SK-N-SH (cell line): ENCODE data around the gene ITGA5. TPM values are rescaled to one million over a fixed set of nuclear protein-coding genes. Genes with fewer than 3 reads are reported as not detected.

Experiments used
- CTCF ChIA-PET: fragments of 300-600, 350-600 bp; formaldehyde crosslinking; extraction: SDS; loops from one replicate; lab custom pipeline; 2021; lab: Yijun Ruan, JAX
- POLR2A ChIA-PET: fragments of 350-600 bp; sonication (Branson Sonifier 250); formaldehyde crosslinking; extraction: SDS; loops from one replicate; lab custom pipeline; 2020; ENCODE audit warnings: antibody characterized with exemption, inconsistent platforms; lab: Yijun Ruan, JAX
- DNase-seq: peaks from one replicate; pipeline ENCODE4 v3.0.0; 2012
- H2AFZ ChIP-seq: fragments of 200-600 bp; sonication (generic); 2 replicates; pipeline ENCODE4 v1.8.1; 2016; ENCODE audit warnings: antibody characterized with exemption, mild to moderate bottlenecking, low read depth
- H3F3A ChIP-seq: fragments of 200-600 bp; sonication (generic); replicated peaks from 2 replicates; pipeline ENCODE3; 2016; ENCODE audit warnings: antibody characterized with exemption, mild to moderate bottlenecking; ENCODE audit not compliant: insufficient read depth
- H3K27ac ChIP-seq, 2 experiments: fragments of 200-500 bp in 1 of 2; fragments of 200-600 bp in 1 of 2; sonication (Bioruptor generic) in 1 of 2; sonication (generic), shearing (Covaris generic) in 1 of 2; 2 replicates each; pipeline versions ENCODE4 v1.5.1 to v1.6.1; 2014 to 2016; ENCODE audit warnings: low read depth in 2 of 2, inconsistent platforms in 1 of 2, low read length in 1 of 2, mild to moderate bottlenecking in 1 of 2, mixed read lengths in 1 of 2
- H3K27me3 ChIP-seq: fragments of 200-600 bp; sonication (generic), shearing (Covaris generic); 2 replicates; pipeline ENCODE4 v1.6.1; 2016; ENCODE audit warnings: mixed run types; ENCODE audit not compliant: insufficient read depth
- H3K36me3 ChIP-seq, 2 experiments: fragments of 200-500 bp in 1 of 2; fragments of 200-600 bp in 1 of 2; sonication (Bioruptor generic) in 1 of 2; sonication (generic) in 1 of 2; replicated peaks in 1 of 2; 2 replicates each; pipeline versions ENCODE3 to v1.5.1; 2014 to 2016; ENCODE audit warnings: low read length in 1 of 2, mild to moderate bottlenecking in 1 of 2; ENCODE audit not compliant: insufficient read depth in 2 of 2, control insufficient read depth in 1 of 2
- H3K4me1 ChIP-seq, 2 experiments: fragments of 200-500 bp in 1 of 2; fragments of 200-600 bp in 1 of 2; sonication (Bioruptor generic) in 1 of 2; sonication (generic), shearing (Covaris generic) in 1 of 2; 2 replicates each; pipeline versions ENCODE4 v1.5.1 to v1.6.1; 2014 to 2016; ENCODE audit warnings: low read depth in 1 of 2, low read length in 1 of 2, mixed run types in 1 of 2; ENCODE audit not compliant: insufficient read depth in 2 of 2, control insufficient read depth in 1 of 2
- H3K4me2 ChIP-seq: fragments of 200-600 bp; sonication (generic), shearing (Covaris generic); 2 replicates; pipeline ENCODE4 v1.6.1; 2017; ENCODE audit warnings: mixed run types
- H3K4me3 ChIP-seq, 2 experiments: fragments of 200-500 bp in 1 of 2; fragments of 200-600 bp in 1 of 2; sonication (Bioruptor generic) in 1 of 2; sonication (generic), shearing (Covaris generic) in 1 of 2; 2 replicates each; pipeline versions ENCODE4 v1.5.1 to v1.8.1; 2014 to 2016; ENCODE audit warnings: low read depth in 2 of 2, inconsistent platforms in 1 of 2, low read length in 1 of 2, mild to moderate bottlenecking in 1 of 2, mixed read lengths in 1 of 2, moderate library complexity in 1 of 2
- H3K79me2 ChIP-seq: fragments of 200-600 bp; sonication (generic); 2 replicates; pipeline ENCODE4 v1.8.1; 2017; ENCODE audit warnings: mild to moderate bottlenecking; ENCODE audit not compliant: insufficient read depth
- H3K9ac ChIP-seq: fragments of 200-600 bp; sonication (generic); 2 replicates; pipeline ENCODE4 v1.6.1; 2017; ENCODE audit warnings: mixed run types
- H3K9me2 ChIP-seq: fragments of 200-600 bp; sonication (generic); 2 replicates; pipeline ENCODE4 v1.6.1; 2017; ENCODE audit warnings: mixed run types
- H3K9me3 ChIP-seq: fragments of 200-600 bp; sonication (generic); 2 replicates; pipeline ENCODE4 v1.6.1; 2017; ENCODE audit warnings: mixed run types, mild to moderate bottlenecking, moderate library complexity
- H4K20me1 ChIP-seq: fragments of 200-600 bp; sonication (generic); 2 replicates; pipeline ENCODE4 v1.6.1; 2017; ENCODE audit warnings: mild to moderate bottlenecking, mixed run types; ENCODE audit not compliant: insufficient read depth
- ELF1 ChIP-seq: IDR thresholded peaks from 2 replicates; pipeline ENCODE4 v1.4.0; 2012
- EZH2phosphoT487 ChIP-seq: fragments of 200-600 bp; sonication (generic); IDR thresholded peaks from 2 replicates; pipeline ENCODE4 v1.6.1; 2017; ENCODE audit warnings: low read depth, mixed run types, mild to moderate bottlenecking, antibody characterized with exemption, moderate library complexity, borderline replicate concordance
- FOSL2 ChIP-seq: IDR thresholded peaks from 2 replicates; pipeline ENCODE4 v1.4.0; 2012; ENCODE audit warnings: low read depth, mild to moderate bottlenecking, moderate library complexity, borderline replicate concordance
- GABPA ChIP-seq: IDR thresholded peaks from 2 replicates; pipeline ENCODE4 v1.4.0; 2012; ENCODE audit warnings: low read depth, mild to moderate bottlenecking
- POLR2AphosphoS5 ChIP-seq: IDR thresholded peaks from 2 replicates; pipeline ENCODE4 v1.6.1; 2012; ENCODE audit warnings: low read depth, low read length
- REST ChIP-seq: IDR thresholded peaks from 2 replicates; pipeline ENCODE4 v1.6.1; 2012; ENCODE audit warnings: mild to moderate bottlenecking, low read depth, low read length, moderate library complexity
- RFX5 ChIP-seq: IDR thresholded peaks from 2 replicates; pipeline ENCODE4 v1.6.1; 2012; ENCODE audit warnings: mild to moderate bottlenecking, improper control_type of control experiment, low read length
- RXRA ChIP-seq: IDR thresholded peaks from 2 replicates; pipeline ENCODE4 v1.4.0; 2012; ENCODE audit warnings: low read depth, mild to moderate bottlenecking, borderline replicate concordance
- SMC3 ChIP-seq: IDR thresholded peaks from 2 replicates; pipeline ENCODE4 v1.6.1; 2012; ENCODE audit warnings: low read depth, low read length, improper control_type of control experiment
- USF2 ChIP-seq: fragments of 150-350 bp; IDR thresholded peaks from 2 replicates; pipeline ENCODE4 v1.6.1; 2017; ENCODE audit warnings: antibody characterized with exemption, low read length, low read depth, borderline replicate concordance
- ZBTB33 ChIP-seq: IDR thresholded peaks from 2 replicates; pipeline ENCODE4 v1.4.0; 2012; ENCODE audit warnings: low read depth, borderline replicate concordance
- WGBS: methylation state at CpG from one replicate; pipeline ENCODE4 v1.1.6; 2017; ENCODE audit warnings: low lambda C conversion rate; 5-methylcytosine and 5-hydroxymethylcytosine counted together
- polyA plus RNA-seq, 3 experiments: library from polyadenylated mRNA; depleted of rRNA; stranded (reverse); fragments of >200 nt; gene quantifications; 2 replicates each; pipeline ENCODE4 v1.2.3, GENCODE V29; 2012

The ITGA5 gene
- polyA plus RNA-seq, 1 of the 3 experiments (the other 2 are of a cell fraction), result 52.5 TPM

- Histone ChIP-seq H3K4me3 (no peak overlapping the region), H2AFZ (no peak overlapping the region), H3K27ac (no peak overlapping the region), H4K20me1 (no peaks in the 10 kb centered on the region), H3K79me2 (no peaks in the 10 kb centered on the region), H3K9me2 (no peaks in the 10 kb centered on the region), H3K9ac (no peak overlapping the region), H3F3A (no peaks in the 10 kb centered on the region), H3K36me3 (no peaks in the 10 kb centered on the region), H3K4me2 (no peak overlapping the region), H3K4me1 (no peaks in the 10 kb centered on the region), H3K9me3 (no peaks in the 10 kb centered on the region), H3K27me3 (peaks cover 12% of the 10 kb centered on the region; the same call in 1 of the 2 replicates)
- ChIA-PET POLR2A (no interaction called here), CTCF (interaction anchor here (0.9 to 23.4 kb wide), 14 partner anchors 9 to 225 kb away, joined by 3 to 490 read pairs (median 12); partner anchors contain the start of gene ITGA5)
- TF ChIP-seq GABPA (no peak), EZH2phosphoT487 (no peak), FOSL2 (no peak), REST (no peak), RFX5 (no peak), ZBTB33 (no peak), RXRA (no peak), USF2 (no peak), POLR2AphosphoS5 (no peak), SMC3 (no peak), ELF1 (no peak)
- no peak for DNase-seq
- 62% methylated on average over 1 of the region's 1 CpG for WGBS
These were observed 19.5 kb upstream of the ITGA5 start for GRCh38 chr12:54438517-54438916.
